ENCODE results near the gene PFDN4. TPM values are rescaled to one million over a fixed set of nuclear protein-coding genes. Genes with fewer than 3 reads are reported as not detected.

PFDN4 gene
- total and polyA plus RNA-seq, 2 of the 13 experiments (the other 11 are each of a cell fraction or from before 2014, with no cell fraction given): 59.8 to 227 TPM

DNA sequence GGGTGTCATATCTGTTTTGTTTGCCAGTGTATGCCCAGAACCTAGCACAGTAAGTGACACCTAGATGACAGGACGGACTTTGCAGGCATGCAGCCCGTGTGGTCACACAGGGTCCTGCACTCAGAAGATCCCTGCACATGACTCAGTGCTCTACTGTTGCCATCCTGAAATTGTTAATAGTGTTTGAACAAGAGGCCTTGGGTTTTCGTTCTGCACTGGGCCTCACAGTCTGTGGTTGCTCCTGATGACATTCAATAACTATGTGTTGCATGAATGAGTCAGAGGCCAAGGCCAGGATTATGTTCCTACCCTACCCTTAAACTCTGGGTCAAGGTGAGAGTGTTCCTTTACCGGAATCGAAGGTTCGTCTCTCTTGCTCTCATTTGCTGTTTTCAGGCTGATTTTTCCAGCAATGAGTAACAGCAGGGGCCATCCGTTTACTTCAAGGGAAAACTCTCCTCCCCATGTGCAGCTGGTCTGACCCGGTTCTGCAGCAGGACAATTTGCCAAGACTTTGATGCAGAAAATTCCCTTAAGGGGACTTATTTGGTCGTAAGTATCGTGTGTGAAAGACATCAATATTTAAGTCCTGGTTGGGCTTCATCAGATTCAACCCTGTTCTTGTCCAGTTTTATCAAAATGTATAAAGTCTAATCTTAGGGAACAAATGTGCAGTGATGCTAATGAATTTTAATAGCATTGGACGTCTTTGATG is 13.0 kb upstream of the PFDN4 start (continued):
- TF ChIP-seq, protein P1, sequence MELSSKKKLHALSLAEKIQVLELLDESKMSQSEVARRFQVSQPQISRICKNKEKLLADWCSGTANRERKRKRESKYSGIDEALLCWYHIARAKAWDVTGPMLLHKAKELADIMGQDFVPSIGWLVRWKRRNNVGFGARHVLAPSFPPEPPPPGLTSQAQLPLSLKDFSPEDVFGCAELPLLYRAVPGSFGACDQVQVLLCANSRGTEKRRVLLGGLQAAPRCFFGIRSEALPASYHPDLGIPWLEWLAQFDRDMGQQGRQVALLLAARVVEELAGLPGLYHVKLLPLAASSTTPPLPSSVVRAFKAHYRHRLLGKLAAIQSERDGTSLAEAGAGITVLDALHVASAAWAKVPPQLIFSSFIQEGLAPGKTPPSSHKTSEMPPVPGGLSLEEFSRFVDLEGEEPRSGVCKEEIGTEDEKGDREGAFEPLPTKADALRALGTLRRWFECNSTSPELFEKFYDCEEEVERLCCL (CRISPR knock-in tag; IDR thresholded peaks at IDR 0.05; ENCODE audit: borderline replicate concordance): peak; percentile 81; the same call in 1 of the 2 replicates
- no peak for TF ChIP-seq CHD2 (IDR thresholded peaks at IDR 0.05; ENCODE audit: low read depth, low read length)
- TF ChIP-seq, protein P2, sequence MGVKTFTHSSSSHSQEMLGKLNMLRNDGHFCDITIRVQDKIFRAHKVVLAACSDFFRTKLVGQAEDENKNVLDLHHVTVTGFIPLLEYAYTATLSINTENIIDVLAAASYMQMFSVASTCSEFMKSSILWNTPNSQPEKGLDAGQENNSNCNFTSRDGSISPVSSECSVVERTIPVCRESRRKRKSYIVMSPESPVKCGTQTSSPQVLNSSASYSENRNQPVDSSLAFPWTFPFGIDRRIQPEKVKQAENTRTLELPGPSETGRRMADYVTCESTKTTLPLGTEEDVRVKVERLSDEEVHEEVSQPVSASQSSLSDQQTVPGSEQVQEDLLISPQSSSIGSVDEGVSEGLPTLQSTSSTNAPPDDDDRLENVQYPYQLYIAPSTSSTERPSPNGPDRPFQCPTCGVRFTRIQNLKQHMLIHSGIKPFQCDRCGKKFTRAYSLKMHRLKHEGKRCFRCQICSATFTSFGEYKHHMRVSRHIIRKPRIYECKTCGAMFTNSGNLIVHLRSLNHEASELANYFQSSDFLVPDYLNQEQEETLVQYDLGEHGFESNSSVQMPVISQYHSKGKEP (CRISPR knock-in tag; IDR thresholded peaks at IDR 0.05): no peak; the same call in 1 of the 2 replicates
- TF ChIP-seq MED8 (CRISPR knock-in tag; IDR thresholded peaks at IDR 0.05; ENCODE audit: insufficient replicate concordance): peak; percentile 63
- TF ChIP-seq CBX1 (IDR thresholded peaks at IDR 0.05; ENCODE audit: low read depth): no peak
- peak; percentile 47; the same call in 1 of the 2 replicates for TF ChIP-seq SMYD3 (CRISPR knock-in tag; IDR thresholded peaks at IDR 0.05)
- peak; percentile 71 for TF ChIP-seq REPIN1 (CRISPR knock-in tag; IDR thresholded peaks at IDR 0.05; ENCODE audit: borderline replicate concordance, low read depth)
- TF ChIP-seq NCOR1 (IDR thresholded peaks at IDR 0.05; ENCODE audit: borderline replicate concordance, low read length): peak; percentile 98
- TF ChIP-seq, protein P3, sequence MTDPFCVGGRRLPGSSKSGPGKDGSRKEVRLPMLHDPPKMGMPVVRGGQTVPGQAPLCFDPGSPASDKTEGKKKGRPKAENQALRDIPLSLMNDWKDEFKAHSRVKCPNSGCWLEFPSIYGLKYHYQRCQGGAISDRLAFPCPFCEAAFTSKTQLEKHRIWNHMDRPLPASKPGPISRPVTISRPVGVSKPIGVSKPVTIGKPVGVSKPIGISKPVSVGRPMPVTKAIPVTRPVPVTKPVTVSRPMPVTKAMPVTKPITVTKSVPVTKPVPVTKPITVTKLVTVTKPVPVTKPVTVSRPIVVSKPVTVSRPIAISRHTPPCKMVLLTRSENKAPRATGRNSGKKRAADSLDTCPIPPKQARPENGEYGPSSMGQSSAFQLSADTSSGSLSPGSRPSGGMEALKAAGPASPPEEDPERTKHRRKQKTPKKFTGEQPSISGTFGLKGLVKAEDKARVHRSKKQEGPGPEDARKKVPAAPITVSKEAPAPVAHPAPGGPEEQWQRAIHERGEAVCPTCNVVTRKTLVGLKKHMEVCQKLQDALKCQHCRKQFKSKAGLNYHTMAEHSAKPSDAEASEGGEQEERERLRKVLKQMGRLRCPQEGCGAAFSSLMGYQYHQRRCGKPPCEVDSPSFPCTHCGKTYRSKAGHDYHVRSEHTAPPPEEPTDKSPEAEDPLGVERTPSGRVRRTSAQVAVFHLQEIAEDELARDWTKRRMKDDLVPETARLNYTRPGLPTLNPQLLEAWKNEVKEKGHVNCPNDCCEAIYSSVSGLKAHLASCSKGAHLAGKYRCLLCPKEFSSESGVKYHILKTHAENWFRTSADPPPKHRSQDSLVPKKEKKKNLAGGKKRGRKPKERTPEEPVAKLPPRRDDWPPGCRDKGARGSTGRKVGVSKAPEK (CRISPR knock-in tag; IDR thresholded peaks at IDR 0.05; ENCODE audit: borderline replicate concordance): no peak
- TF ChIP-seq IKZF4 (CRISPR knock-in tag; IDR thresholded peaks at IDR 0.05; ENCODE audit: borderline replicate concordance, low read depth, not compliant biosample characterization): peak; percentile 64
- TF ChIP-seq ZNF547 (CRISPR knock-in tag; IDR thresholded peaks at IDR 0.05): peak; percentile 79; the same call in 1 of the 2 replicates
- TF ChIP-seq, protein P4, sequence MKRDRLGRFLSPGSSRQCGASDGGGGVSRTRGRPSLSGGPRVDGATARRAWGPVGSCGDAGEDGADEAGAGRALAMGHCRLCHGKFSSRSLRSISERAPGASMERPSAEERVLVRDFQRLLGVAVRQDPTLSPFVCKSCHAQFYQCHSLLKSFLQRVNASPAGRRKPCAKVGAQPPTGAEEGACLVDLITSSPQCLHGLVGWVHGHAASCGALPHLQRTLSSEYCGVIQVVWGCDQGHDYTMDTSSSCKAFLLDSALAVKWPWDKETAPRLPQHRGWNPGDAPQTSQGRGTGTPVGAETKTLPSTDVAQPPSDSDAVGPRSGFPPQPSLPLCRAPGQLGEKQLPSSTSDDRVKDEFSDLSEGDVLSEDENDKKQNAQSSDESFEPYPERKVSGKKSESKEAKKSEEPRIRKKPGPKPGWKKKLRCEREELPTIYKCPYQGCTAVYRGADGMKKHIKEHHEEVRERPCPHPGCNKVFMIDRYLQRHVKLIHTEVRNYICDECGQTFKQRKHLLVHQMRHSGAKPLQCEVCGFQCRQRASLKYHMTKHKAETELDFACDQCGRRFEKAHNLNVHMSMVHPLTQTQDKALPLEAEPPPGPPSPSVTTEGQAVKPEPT (CRISPR knock-in tag; IDR thresholded peaks at IDR 0.05; ENCODE audit: low read depth): peak; percentile 94
- TF ChIP-seq, protein P5, sequence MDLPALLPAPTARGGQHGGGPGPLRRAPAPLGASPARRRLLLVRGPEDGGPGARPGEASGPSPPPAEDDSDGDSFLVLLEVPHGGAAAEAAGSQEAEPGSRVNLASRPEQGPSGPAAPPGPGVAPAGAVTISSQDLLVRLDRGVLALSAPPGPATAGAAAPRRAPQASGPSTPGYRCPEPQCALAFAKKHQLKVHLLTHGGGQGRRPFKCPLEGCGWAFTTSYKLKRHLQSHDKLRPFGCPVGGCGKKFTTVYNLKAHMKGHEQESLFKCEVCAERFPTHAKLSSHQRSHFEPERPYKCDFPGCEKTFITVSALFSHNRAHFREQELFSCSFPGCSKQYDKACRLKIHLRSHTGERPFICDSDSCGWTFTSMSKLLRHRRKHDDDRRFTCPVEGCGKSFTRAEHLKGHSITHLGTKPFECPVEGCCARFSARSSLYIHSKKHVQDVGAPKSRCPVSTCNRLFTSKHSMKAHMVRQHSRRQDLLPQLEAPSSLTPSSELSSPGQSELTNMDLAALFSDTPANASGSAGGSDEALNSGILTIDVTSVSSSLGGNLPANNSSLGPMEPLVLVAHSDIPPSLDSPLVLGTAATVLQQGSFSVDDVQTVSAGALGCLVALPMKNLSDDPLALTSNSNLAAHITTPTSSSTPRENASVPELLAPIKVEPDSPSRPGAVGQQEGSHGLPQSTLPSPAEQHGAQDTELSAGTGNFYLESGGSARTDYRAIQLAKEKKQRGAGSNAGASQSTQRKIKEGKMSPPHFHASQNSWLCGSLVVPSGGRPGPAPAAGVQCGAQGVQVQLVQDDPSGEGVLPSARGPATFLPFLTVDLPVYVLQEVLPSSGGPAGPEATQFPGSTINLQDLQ (CRISPR knock-in tag; IDR thresholded peaks at IDR 0.05): peak; percentile 63; the same call in 1 of the 2 replicates
